ENCODE results near the gene DLG2. TPM values are rescaled to one million over a fixed set of nuclear protein-coding genes. Genes with fewer than 3 reads are reported as not detected.

DLG2 gene
- total and polyA plus RNA-seq, 4 donors, result 0.30 to 5.5 (median 0.68) TPM

- H3K27ac ChIP-seq (ENCODE audit: low read depth in 1 of 2, low read length in 2 of 2), result no peak overlapping the region
- H3K36me3 ChIP-seq (ENCODE audit: control insufficient read depth in 4 of 4, insufficient read depth in 3 of 4, low read depth in 1 of 4, low read length in 3 of 4), result no peaks in the 10 kb centered on the region
- peaks cover 2 to 15% (median 12%) of the 10 kb centered on the region in 4 donors for H3K9me3 ChIP-seq (ENCODE audit: control insufficient read depth in 4 of 4, low read length in 3 of 4)
- H3K27me3 ChIP-seq (ENCODE audit: control insufficient read depth in 4 of 4, insufficient read depth in 4 of 4, low read length in 3 of 4), result no peaks in the 10 kb centered on the region
- DNase-seq (ENCODE audit: low spot score), result no peak
- TF ChIP-seq FOXA2 (IDR thresholded peaks at IDR 0.05) (no peak), NR2F2 (IDR thresholded peaks at IDR 0.05) (no peak), SP1 (IDR thresholded peaks at IDR 0.05) (no peak), HNF4A (conservative IDR thresholded peaks at IDR 0.05) (no peak), EGR1 (IDR thresholded peaks at IDR 0.05; ENCODE audit: low read depth in 2 of 2) (no peak), JUND (IDR thresholded peaks at IDR 0.05) (no peak), HNF4G (IDR thresholded peaks at IDR 0.05) (no peak), TAF1 (conservative IDR thresholded peaks at IDR 0.05) (no peak), ATF3 (IDR thresholded peaks at IDR 0.05) (no peak), RAD21 (IDR thresholded peaks at IDR 0.05) (no peak), MAX (IDR thresholded peaks at IDR 0.05) (no peak), GABPA (IDR thresholded peaks at IDR 0.05 in 1 of 2, conservative IDR thresholded peaks at IDR 0.05 in 1 of 2) (no peak), REST (IDR thresholded peaks at IDR 0.05) (no peak), ZBTB33 (IDR thresholded peaks at IDR 0.05) (no peak), CTCF (IDR thresholded peaks at IDR 0.05; ENCODE audit: low read depth, low read length, missing input control) (no peak), RXRA (IDR thresholded peaks at IDR 0.05) (no peak), YY1 (IDR thresholded peaks at IDR 0.05) (no peak), FOXA1 (IDR thresholded peaks at IDR 0.05) (no peak)
- WGBS, result 95% methylated on average over 1 of the region's 1 CpG
- no peak overlapping the region for H3K4me3 ChIP-seq (ENCODE audit: low read depth in 1 of 3, low read length in 3 of 3)
- no peak overlapping the region for H3K9ac ChIP-seq (ENCODE audit: low read depth in 1 of 2, low read length in 2 of 2)
- no peaks in the 10 kb centered on the region for H3K4me1 ChIP-seq (ENCODE audit: control insufficient read depth in 4 of 4, insufficient read depth in 4 of 4, low read length in 3 of 4)
These were observed 1628.2 kb downstream of the DLG2 start for GRCh38 chr11:83998921-83999320.
